HG03064 (cell line): ENCODE measurements around the gene FBXL7.

Source experiments
- ATAC-seq: cut with Tn5 transposase; IDR thresholded peaks from one replicate; pipeline ENCODE4 v1.9.1; 2021; ENCODE audit warnings: low read depth; ENCODE audit not compliant: unreplicated experiment

The FBXL7 gene

DNA sequence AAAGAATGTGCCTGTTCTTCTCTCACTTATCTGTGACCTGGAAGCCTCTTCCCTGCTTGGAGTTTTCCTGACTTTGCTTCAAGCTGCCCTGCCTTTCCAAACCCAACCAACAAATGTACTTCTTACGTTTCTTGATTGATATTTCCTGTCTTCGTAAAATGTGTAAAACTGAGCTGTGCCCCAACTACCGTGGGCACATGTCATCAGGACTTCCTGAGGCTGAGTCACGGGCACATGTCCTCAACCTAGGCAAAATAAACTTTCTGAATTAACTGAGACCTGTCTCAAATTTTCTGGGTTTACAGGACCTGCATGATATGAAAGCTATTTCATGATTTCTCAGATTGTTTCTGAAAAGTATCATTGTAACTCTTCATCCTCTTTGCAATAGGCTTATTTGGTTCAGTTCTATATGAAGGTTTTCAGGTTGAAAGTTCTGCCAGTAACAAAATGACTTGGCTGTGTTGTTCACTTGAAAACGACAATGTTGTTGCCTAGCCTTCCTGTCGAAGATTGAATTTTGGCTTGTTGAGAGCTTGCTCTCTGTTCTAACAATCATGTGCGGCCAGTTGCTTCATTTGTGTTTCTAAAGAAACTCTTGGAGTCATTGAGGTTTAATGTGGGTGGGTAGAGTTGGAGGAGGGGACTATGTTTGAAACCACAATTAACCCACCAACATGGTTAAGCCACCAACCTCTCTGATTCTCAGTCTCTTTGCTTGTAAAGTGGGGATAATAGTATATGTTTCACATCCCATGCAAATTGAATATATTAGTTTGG lies 145.6 kb downstream of the FBXL7 start:
- ATAC-seq, result no peak

- ATAC-seq, result no peak
Observed at GRCh38 chr5:15646371-15646770, 146.4 kb downstream of the FBXL7 start.

- no peak for ATAC-seq
Observed at GRCh38 chr5:15647251-15647650, 147.3 kb downstream of the FBXL7 start.

- no peak for ATAC-seq
Observed at GRCh38 chr5:15650266-15650665, 150.3 kb downstream of the FBXL7 start.

- no peak for ATAC-seq
Observed at GRCh38 chr5:15654779-15655178, 154.8 kb downstream of the FBXL7 start.

DNA sequence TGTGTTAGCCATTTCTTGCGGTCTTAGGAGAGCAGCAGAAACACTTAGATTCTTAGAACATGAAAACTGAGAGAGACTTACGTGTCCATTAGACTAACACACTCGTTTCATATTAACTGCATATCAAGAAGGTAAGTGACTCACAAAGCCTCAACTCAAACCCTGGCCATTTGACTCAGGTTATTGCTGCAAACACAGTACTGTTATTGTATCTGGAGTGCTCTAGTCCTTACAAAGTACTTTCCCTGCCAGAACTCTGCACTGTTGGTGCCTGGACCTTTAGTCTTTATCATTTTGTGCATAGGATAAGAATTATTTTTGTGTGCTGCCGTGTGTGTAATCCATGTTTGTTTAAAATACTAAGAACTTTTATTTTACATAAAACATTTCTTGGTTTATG lies 155.7 kb downstream of the FBXL7 start:
- ATAC-seq, result no peak

DNA sequence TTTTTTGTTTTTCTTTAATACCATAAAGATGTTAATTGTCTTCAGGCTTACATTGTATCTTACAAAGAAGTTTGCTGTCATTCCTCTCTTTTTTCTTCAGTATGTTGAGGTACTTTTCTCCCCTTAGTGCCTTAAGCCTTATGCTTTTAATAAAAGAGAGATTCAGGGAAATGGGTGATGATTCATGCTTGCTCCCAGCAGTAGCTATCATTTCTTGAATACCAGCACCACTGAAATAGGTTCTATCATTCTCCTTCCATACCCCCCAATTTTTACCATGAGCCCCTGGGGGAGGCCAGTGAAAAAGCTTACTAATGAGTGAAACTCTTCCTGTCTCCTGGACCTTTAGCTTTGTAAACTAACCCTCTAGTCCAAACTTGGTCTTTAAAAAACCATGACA lies 165.0 kb downstream of the FBXL7 start:
- ATAC-seq, result no peak

- ATAC-seq, result no peak
Observed at GRCh38 chr5:15669826-15670225, 169.8 kb downstream of the FBXL7 start.

DNA sequence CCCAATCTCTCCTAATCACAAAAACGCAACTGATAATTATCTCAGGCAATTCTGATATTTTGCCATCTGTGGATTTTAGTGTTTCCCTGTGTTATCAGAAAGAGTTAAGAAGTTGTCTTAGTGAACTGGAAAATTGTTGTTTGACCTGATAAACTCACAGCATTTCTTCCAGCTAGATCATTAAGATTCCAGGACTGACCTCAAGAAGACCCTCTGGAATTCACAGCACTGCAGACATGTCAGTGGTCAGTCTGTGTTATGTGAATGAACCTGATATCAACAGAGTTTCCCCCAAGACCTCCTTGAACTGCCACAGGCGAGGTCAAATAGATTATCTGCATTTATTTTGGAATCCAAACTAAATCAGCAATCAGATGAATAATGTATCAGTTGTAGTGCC lies 174.7 kb downstream of the FBXL7 start:
- no peak for ATAC-seq

- no peak for ATAC-seq
Observed at GRCh38 chr5:15676591-15676990, 176.6 kb downstream of the FBXL7 start.

GRCh38 chr5:15679161-15679560 lies 179.2 kb downstream of the FBXL7 start:
- ATAC-seq, result no peak

DNA sequence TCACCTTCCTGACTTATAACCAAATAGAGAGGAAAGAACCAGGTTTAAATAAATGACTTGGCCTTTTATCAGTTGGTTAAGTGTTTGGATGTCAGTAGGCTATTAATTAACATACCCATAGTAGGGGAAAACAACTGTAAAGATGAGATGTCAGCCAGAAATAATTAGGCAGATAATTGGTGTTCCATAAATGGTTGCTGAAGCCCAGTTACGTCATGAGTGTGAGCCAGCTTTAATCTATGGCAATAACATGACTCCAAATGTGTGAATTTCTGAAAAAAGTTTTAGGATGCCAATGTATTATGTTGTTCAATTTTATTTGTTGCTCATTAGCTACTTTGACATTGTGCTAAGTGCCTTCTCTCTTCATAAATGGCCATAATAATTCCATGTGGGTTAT lies 180.5 kb downstream of the FBXL7 start:
- ATAC-seq, result no peak

GRCh38 chr5:15682122-15682521 lies 182.1 kb downstream of the FBXL7 start:
- ATAC-seq, result no peak

GRCh38 chr5:15682566-15682965 lies 182.6 kb downstream of the FBXL7 start:
- no peak for ATAC-seq

DNA sequence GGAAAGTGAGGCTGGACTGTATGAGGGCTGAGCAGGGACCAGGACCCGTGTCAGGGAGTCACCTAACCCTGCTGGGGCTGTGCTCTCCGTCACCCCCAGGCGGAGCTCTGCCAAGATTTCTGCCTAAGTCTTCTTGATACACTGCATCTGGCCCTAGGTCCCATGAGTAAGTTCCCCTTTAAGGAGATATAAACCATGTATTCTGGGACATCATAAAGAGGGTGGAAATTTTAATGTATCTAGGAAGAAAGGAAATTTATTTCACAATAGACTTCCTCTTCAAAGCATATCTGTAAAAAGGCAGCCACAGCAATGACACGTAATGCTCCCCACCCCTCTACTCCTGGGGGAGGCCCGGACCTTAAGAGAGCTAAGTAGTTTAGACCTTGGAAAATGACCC lies 183.4 kb downstream of the FBXL7 start:
- ATAC-seq, result no peak

- ATAC-seq, result no peak
Observed at GRCh38 chr5:15687401-15687800, 187.4 kb downstream of the FBXL7 start.

DNA sequence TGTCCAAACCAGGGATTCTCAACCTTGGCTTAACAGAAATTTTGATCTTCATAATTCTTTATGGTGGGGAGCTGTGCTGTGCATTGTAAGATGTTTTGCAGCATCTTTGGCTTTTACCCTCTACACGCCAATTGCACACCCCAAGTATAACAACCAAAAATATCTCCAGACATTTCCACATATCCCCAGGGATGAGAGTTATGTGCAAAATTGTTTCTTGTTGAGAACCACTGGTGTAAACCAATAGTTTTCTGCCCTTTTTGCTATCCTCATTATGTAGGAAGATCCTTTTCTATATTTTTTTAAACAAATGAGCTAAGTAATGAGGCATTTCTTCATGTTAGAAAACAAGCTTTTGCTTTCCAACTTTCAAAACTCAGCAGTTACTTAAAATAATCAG lies 189.9 kb downstream of the FBXL7 start:
- no peak for ATAC-seq

- no peak for ATAC-seq
Observed at GRCh38 chr5:15690611-15691010, 190.6 kb downstream of the FBXL7 start.

GRCh38 chr5:15691521-15691920 lies 191.5 kb downstream of the FBXL7 start:
- no peak for ATAC-seq

- ATAC-seq, result no peak
Observed at GRCh38 chr5:15692706-15693381, 192.9 kb downstream of the FBXL7 start.

DNA sequence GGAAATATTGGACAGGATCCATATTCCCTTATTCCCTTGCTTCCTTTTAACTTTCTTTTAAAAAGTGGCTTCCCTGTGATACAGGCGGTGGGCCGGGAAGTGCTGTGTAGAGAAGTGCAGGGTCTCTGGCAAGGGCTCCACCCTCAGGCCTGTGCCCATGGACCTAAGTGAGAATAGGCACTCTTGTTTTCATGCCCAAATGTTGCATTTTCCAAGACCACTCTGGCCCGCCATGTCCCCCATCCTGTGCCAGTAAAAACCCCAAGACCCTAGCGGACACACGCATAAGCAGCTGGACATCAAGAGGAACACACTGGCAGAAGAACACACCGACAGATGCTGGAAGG lies 193.4 kb downstream of the FBXL7 start:
- ATAC-seq, result no peak

GRCh38 chr5:15693933-15694332 lies 194.0 kb downstream of the FBXL7 start:
- no peak for ATAC-seq
